HG02840 (cell line): Measurements from ENCODE around the gene SKIC2.
A peak's percentile ranks its signal among the peaks of the same experiment; 100 is the strongest.
"Not testable (repeated sequence)": the region's sequence is repeated elsewhere in the genome, so short reads cannot be mapped to it uniquely, and the experiment has no call there.

Source experiments
- ATAC-seq: cut with Tn5 transposase; IDR thresholded peaks from one replicate; pipeline ENCODE4 v1.9.1; 2021; ENCODE audit warnings: mild to moderate bottlenecking, moderate library complexity, moderate number of reproducible peaks; ENCODE audit not compliant: unreplicated experiment, low FRiP score

The SKIC2 gene

GRCh38 chr6:31958741-31959739, at the start of gene SKIC2, which contains the start of gene NELFE:
TSS of gene SKIC2 (plus strand) at chr6:31959175. CDS start at chr6:31959193, 18 bp downstream.
TSS of gene NELFE (minus strand) at chr6:31958971. CDS start at chr6:31958446, 525 bp downstream.
- ATAC-seq, result peak; percentile 87

- ATAC-seq, result not testable (repeated sequence)
Measured at GRCh38 chr6:31909298-31909697, 49.7 kb upstream of the SKIC2 start.

- ATAC-seq, result no peak
Measured at GRCh38 chr6:31911826-31912585, 47.0 kb upstream of the SKIC2 start.

- no peak for ATAC-seq
Measured at GRCh38 chr6:31915351-31915750, 43.6 kb upstream of the SKIC2 start.

GRCh38 chr6:31915756-31916155, 43.2 kb upstream of the SKIC2 start:
- no peak for ATAC-seq

- no peak for ATAC-seq
Measured at GRCh38 chr6:31918069-31918720, 40.8 kb upstream of the SKIC2 start.

- no peak for ATAC-seq
Measured at GRCh38 chr6:31919624-31920303, 39.2 kb upstream of the SKIC2 start.

GRCh38 chr6:31920811-31921210, 38.2 kb upstream of the SKIC2 start:
- no peak for ATAC-seq

GRCh38 chr6:31922942-31923341, 36.0 kb upstream of the SKIC2 start:
- ATAC-seq, result no peak

GRCh38 chr6:31927242-31927862, 31.6 kb upstream of the SKIC2 start, which contains the start of gene C2:
TSS of gene C2 (plus strand) at chr6:31927717. CDS start at chr6:31927753, 36 bp downstream.
- no peak for ATAC-seq

- ATAC-seq, result no peak
Measured at GRCh38 chr6:31927863-31928671, 30.9 kb upstream of the SKIC2 start.

GRCh38 chr6:31928672-31928939, 30.4 kb upstream of the SKIC2 start:
- no peak for ATAC-seq

- ATAC-seq, result no peak
Measured at GRCh38 chr6:31930962-31931361, 28.0 kb upstream of the SKIC2 start.

- not testable (repeated sequence) for ATAC-seq
Measured at GRCh38 chr6:31932137-31932536, 26.8 kb upstream of the SKIC2 start.

- no peak for ATAC-seq
Measured at GRCh38 chr6:31933537-31933936, 25.4 kb upstream of the SKIC2 start.

GRCh38 chr6:31935021-31935420, 24.0 kb upstream of the SKIC2 start:
- no peak for ATAC-seq

GRCh38 chr6:31935823-31936222, 23.2 kb upstream of the SKIC2 start:
- ATAC-seq, result no peak

- no peak for ATAC-seq
Measured at GRCh38 chr6:31940256-31940664, 18.7 kb upstream of the SKIC2 start.

- ATAC-seq, result no peak
Measured at GRCh38 chr6:31943742-31944141, 15.2 kb upstream of the SKIC2 start.
